HG02642 (cell line): ENCODE data around the gene IKBKE.

Experiments used
- ATAC-seq: cut with Tn5 transposase; IDR thresholded peaks from one replicate; pipeline ENCODE4 v1.9.1; 2021; ENCODE audit warnings: mild to moderate bottlenecking; ENCODE audit not compliant: unreplicated experiment, poor library complexity

The IKBKE gene

DNA sequence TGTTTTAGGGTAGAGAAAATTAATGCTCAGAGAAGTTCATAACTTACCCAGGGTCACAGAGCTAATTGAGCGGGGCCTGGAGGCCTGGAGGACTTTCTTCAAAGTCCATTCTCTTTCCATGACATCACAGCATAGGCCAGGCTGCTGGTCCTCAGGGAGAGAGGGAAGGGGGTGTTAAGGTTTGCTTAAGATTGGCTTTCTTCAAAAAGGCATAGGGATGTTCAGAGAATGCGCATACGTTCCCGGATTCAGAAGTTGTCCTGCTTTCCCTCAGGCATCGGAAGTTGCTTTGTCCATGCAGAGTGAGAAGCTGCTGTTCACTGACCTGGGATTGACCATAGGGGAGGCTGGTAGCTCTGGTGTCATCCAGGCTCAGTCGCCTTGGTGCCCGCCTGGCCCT, 62.1 kb downstream of the IKBKE start:
- ATAC-seq: no peak

GRCh38 chr1:206534552-206534951, 64.3 kb downstream of the IKBKE start:
- no peak for ATAC-seq

GRCh38 chr1:206535853-206536188, 65.5 kb downstream of the IKBKE start:
- no peak for ATAC-seq

GRCh38 chr1:206537141-206537540, 66.9 kb downstream of the IKBKE start:
- ATAC-seq: no peak

DNA sequence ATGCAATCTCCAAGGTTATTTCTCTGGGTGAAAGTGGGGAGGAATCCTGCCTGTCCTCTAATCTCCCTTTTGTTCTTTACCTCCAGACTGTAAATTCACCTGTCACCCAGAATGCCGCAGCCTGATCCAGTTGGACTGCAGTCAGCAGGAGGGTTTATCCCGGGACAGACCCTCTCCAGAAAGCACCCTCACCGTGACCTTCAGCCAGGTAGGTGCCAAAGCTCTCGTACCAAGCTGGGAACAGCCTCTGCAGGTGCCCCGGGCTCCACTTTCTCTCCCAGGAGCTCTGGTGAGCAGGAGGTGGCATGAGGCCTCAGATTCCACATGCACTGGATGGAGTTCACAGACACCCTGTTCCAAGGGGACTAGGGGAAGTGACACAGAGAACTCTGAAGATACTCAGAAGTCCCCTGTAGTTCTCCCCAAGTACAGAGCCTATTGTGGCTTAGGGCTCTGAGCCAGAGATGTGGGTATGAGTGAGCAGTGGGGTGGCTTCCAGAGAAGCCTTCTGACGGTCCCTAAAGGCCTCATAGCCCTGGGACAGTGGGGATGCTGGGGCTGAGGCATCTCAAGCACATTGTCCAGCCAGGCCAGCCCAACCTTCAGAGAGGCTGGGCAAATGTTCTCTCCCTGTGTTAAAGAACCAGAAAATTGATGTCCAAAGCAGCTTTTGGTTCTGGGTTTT, 68.0 kb downstream of the IKBKE start:
- no peak for ATAC-seq

DNA sequence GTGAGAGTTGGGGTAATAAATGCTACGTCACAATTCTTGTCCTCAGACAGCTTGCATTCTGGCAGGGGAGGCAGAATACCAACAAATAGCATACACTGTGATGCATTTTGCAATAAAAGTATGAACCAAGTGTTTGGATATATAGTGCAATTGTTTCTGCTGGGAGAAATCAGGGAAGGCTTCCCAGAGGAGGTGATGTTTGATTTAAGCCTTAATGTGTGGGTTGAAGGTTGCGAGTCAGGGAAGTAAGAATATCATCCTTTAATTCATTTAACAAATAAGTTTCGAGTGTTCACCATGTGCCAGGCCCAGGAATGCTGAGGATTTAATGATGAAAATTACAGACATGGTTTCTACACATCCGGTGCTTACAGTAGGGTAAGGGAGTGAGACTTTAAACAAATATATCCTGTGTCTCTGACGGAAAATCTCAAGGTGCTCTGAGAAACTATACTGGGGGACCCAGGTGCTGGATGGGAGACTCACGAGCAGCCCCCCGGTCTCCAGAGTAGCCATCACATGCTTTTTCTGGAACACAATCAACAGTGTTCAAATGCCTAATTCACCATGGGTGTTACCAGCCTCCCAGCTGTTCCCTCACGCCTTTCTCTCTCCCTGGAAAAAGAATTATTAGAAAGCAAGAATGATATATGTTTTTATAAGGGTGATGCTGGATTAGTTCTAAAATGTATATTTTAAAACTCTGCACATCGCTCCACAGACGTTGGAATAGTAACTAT, 68.8 kb downstream of the IKBKE start:
- no peak for ATAC-seq

DNA sequence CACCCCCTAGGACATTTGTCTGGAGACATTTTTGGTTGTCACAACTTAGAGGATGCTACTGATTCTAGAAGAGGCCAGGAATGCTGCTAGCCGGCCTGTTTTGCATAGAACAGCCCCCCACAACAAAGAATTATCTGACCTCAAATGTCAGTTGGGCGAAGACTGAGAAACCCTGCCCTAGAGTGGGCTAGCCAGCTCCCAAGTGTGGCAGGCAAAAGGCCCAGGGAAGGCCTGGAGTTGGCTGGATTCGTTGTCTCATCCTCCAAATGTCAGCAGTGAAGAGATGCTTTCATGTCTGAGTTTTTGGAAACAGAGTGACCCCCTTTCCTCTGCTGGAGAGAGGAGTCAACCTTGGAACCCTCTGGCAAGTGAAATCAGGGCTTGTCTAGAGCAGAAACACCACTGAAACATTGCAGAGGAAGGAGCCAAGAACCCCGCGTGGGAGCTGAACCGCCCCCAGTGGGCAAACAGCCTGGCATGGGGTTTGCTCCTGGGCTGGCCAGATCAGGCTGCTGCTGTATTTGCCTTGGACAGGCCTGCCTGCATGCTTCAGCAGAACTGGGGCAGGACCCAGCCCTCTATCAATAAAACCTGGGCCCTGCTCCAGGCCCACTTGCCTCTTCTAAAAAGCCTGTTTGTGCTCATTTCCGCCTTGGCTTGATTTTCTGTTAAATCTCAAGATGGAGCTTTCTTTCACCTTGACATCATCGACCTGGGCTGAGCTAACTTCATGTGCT, 69.9 kb downstream of the IKBKE start:
- ATAC-seq: no peak

- ATAC-seq: no peak
Observed at GRCh38 chr1:206541236-206541833, 71.1 kb downstream of the IKBKE start.

DNA sequence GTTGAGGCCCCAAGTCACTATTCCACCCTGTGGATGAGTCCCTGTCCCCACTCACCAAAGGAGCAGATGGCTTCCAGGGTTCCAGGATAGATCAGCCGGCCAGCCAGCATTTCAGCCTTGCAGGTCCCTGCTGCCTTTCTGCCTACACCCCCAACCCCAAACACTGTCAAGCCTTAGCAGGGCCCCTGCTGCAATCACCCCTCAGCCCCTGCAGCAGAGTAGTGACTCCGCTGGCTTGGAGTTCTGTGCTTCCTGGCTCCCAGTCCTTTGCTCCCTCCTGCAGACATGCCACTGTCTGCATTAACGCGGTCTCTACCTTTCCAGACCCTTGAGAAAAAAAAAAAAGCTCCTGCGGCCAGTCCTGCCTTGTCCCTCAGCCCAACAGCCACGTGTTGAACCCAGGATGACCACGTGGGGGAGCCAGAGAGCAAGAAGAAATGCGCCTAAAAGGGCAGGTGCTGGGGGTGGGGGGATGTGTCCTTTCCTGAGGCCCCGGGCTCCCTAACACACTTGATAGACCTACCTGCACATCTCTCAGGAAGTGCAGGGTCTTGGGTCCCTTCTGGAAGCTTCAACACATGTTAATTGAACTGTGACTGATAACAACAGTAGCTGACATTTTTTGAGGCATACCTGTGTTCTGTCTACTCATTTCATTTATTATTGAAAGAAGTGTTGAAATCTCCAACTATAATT, 74.4 kb downstream of the IKBKE start:
- ATAC-seq: peak; percentile 72

DNA sequence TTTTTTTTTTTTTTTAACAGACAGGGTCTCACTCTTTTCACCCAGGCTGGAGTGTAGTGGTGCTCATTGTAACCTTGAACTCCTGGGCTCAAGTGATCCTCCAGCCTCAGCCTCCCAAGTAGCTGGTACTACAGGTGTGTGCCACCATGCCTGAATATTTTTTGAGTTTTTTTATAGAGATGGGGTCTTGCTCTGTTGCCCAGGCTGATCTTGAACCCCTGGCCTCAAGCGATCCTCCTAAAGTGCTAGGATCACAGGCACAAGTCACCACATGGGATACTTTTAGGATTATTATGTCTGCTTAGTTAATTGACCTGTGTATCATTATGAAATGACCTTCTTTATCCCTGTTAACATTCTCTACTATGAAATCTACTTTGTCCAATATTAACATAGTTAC, 75.1 kb downstream of the IKBKE start:
- no peak for ATAC-seq
